Measurements from ENCODE around the gene CYSRT1.
"Not testable (repeated sequence)": the region's sequence is repeated elsewhere in the genome, so short reads cannot be mapped to it uniquely, and the experiment has no call there.

CYSRT1 gene

GRCh38 chr9:137239541-137240200 is 14.7 kb downstream of the CYSRT1 start:
- DNase-seq: not testable (repeated sequence)

- DNase-seq: peak; percentile 76
Measured at GRCh38 chr9:137240318-137240840, 15.4 kb downstream of the CYSRT1 start.

- peak; percentile 98 for DNase-seq
Measured at GRCh38 chr9:137240841-137241489, 16.0 kb downstream of the CYSRT1 start, which contains the start of gene TUBB4B. Gene TUBB4B (plus strand): TSS chr9:137241287. CDS start chr9:137241361, 74 bp downstream.

GRCh38 chr9:137241490-137242268 is 16.7 kb downstream of the CYSRT1 start:
- DNase-seq: peak; percentile 73

GRCh38 chr9:137242269-137243203 is 17.6 kb downstream of the CYSRT1 start:
- no peak for DNase-seq

- not testable (repeated sequence) for DNase-seq
Measured at GRCh38 chr9:137243266-137243625, 18.3 kb downstream of the CYSRT1 start.

GRCh38 chr9:137243626-137244485 is 18.9 kb downstream of the CYSRT1 start:
- DNase-seq: no peak

- DNase-seq: no peak
Measured at GRCh38 chr9:137244486-137245449, 19.8 kb downstream of the CYSRT1 start.

- DNase-seq: no peak
Measured at GRCh38 chr9:137245450-137246421, 20.8 kb downstream of the CYSRT1 start.

GRCh38 chr9:137247135-137247915 is 22.4 kb downstream of the CYSRT1 start:
- no peak for DNase-seq

- DNase-seq: no peak
Measured at GRCh38 chr9:137247916-137248175, 22.9 kb downstream of the CYSRT1 start.

GRCh38 chr9:137250329-137251193 is 25.6 kb downstream of the CYSRT1 start:
- no peak for DNase-seq

GRCh38 chr9:137251194-137251461 is 26.2 kb downstream of the CYSRT1 start, which contains the start of gene STPG3:
Gene STPG3 (plus strand): TSS chr9:137251286. CDS start chr9:137251287, 1 bp downstream.
- no peak for DNase-seq

- no peak for DNase-seq
Measured at GRCh38 chr9:137251490-137252268, 26.7 kb downstream of the CYSRT1 start.

GRCh38 chr9:137252555-137253506 is 27.9 kb downstream of the CYSRT1 start:
- DNase-seq: no peak

All from activated CD4-positive, alpha-beta T cell treated with anti-CD3 and anti-CD28 coated beads for 48 hours (primary cell).